Hepatocyte (in vitro differentiated cells): ENCODE results near the gene BNIP5.

Experiments used
- CTCF ChIP-seq: fragments of 200-600 bp; sonication (generic); IDR thresholded peaks from 2 replicates; pipeline ENCODE4 v1.5.1; 2016; ENCODE audit warnings: antibody characterized with exemption, mild to moderate bottlenecking; ENCODE audit not compliant: poor library complexity
- EZH2phosphoT487 ChIP-seq: fragments of 200-600 bp; sonication (generic); IDR thresholded peaks from one replicate; pipeline ENCODE4 v1.6.1; 2018; ENCODE audit warnings: antibody characterized with exemption, mild to moderate bottlenecking, low read depth, moderate library complexity; ENCODE audit not compliant: unreplicated experiment, severe bottlenecking

- TF ChIP-seq CTCF, result no peak
- TF ChIP-seq EZH2phosphoT487, result no peak
Measured at GRCh38 chr6:36368421-36368820, 31.7 kb upstream of the BNIP5 start.
